Natural killer cell (primary cell): ENCODE results near the gene OR4C16. TPM values are rescaled to one million over a fixed set of nuclear protein-coding genes. Genes with fewer than 3 reads are reported as not detected.

Experiments used
- ATAC-seq, 3 donors: fragments of 150-1000 bp in 2 of 3; fragments of 200-7000 bp in 1 of 3; cut with Tn5 transposase; 1 replicate in 1 of 3; 2 replicates in 2 of 3; pipeline ENCODE4 v1.10.0; 2021; ENCODE audit warnings: mild to moderate bottlenecking in 2 of 3, moderate library complexity in 2 of 3
- DNase-seq, 2 donors: peaks; one replicate each; pipeline versions ENCODE4 v3.0.0 to v3.0.0-alpha.2; 2013 to 2021; ENCODE audit warnings: mixed read lengths in 1 of 2
- H3K27ac ChIP-seq: one replicate; pipeline ENCODE4 v1.5.1; 2013; ENCODE audit warnings: mild to moderate bottlenecking, low read length
- H3K27me3 ChIP-seq: one replicate; pipeline ENCODE4 v1.6.1; 2013; ENCODE audit warnings: low read length; ENCODE audit not compliant: control insufficient read depth, insufficient read depth
- H3K36me3 ChIP-seq: one replicate; pipeline ENCODE4 v1.6.1; 2013; ENCODE audit warnings: low read length; ENCODE audit not compliant: control insufficient read depth, insufficient read depth
- H3K4me1 ChIP-seq: one replicate; pipeline ENCODE4 v1.6.1; 2013; ENCODE audit warnings: low read length; ENCODE audit not compliant: control insufficient read depth, insufficient read depth
- H3K4me3 ChIP-seq: one replicate; pipeline ENCODE4 v1.5.1; 2013; ENCODE audit warnings: low read length
- H3K9me3 ChIP-seq: one replicate; pipeline ENCODE4 v1.6.1; 2013; ENCODE audit warnings: low read length; ENCODE audit not compliant: control insufficient read depth, insufficient read depth
- H3K27ac Mint-ChIP-seq, 2 donors: one replicate each; pipeline ENCODE4 v1.8.0; 2022; ENCODE audit warnings: mild to moderate bottlenecking in 2 of 2, mixed read lengths in 2 of 2, moderate library complexity in 1 of 2
- H3K27me3 Mint-ChIP-seq, 2 donors: one replicate each; pipeline ENCODE4 v1.8.0; 2022; ENCODE audit warnings: low read depth in 2 of 2, mixed read lengths in 2 of 2
- H3K36me3 Mint-ChIP-seq: one replicate; pipeline ENCODE4 v1.8.0; 2022; ENCODE audit warnings: mixed read lengths
- H3K4me1 Mint-ChIP-seq, 2 donors: one replicate each; pipeline ENCODE4 v1.8.0; 2022; ENCODE audit warnings: mixed read lengths in 2 of 2
- H3K4me3 Mint-ChIP-seq: one replicate; pipeline ENCODE4 v1.8.0; 2022; ENCODE audit warnings: mild to moderate bottlenecking, moderate library complexity, mixed read lengths
- H3K9me3 Mint-ChIP-seq, 2 donors: one replicate each; pipeline ENCODE4 v1.8.0; 2022; ENCODE audit warnings: mixed read lengths in 2 of 2
- CTCF ChIP-seq: fragments of 200-600 bp; IDR thresholded peaks from one replicate; pipeline ENCODE4 v1.8.0; 2022; ENCODE audit warnings: antibody characterized with exemption
- WGBS: methylation state at CpG from one replicate; pipeline ENCODE4 v1.1.7; 2013; ENCODE audit warnings: missing lambda C conversion rate; ENCODE audit not compliant: insufficient coverage; 5-methylcytosine and 5-hydroxymethylcytosine counted together
- intact Hi-C: fragments of 100-400 bp; cut with micrococcal nuclease; formaldehyde crosslinking; loops from one replicate; pipeline ENCODE4 v1.14.2; 2022
- total RNA-seq, 4 donors: library from RNA; stranded (reverse); fragments of 120-200 nt in 1 of 4; gene quantifications; one replicate each; pipeline versions ENCODE4 v1.2.3 to v1.2.4, GENCODE V29; 2013 to 2022

The OR4C16 gene
- total RNA-seq, result not detected
- total RNA-seq (2013), result not detected

- peaks cover 14% of the 10 kb centered on the region for H3K36me3 Mint-ChIP-seq
- Histone ChIP-seq H3K27ac (no peak within 1 kb of the TSS), H3K36me3 (no peaks in the 10 kb centered on the region), H3K4me3 (no peak within 1 kb of the TSS), H3K9me3 (peaks cover 4% of the 10 kb centered on the region), H3K27me3 (no peaks in the 10 kb centered on the region), H3K4me1 (no peaks in the 10 kb centered on the region)
- no peak within 1 kb of the TSS for H3K27ac Mint-ChIP-seq
- DNase-seq (no peak), ATAC-seq (no peak)
- no peak for TF ChIP-seq CTCF
- H3K9me3 Mint-ChIP-seq, result peaks cover 12 to 24% of the 10 kb centered on the region in 2 donors
- intact Hi-C loops, result no loop called here
- H3K27me3 Mint-ChIP-seq, result no peaks in the 10 kb centered on the region
- H3K4me1 Mint-ChIP-seq, result no peaks in the 10 kb centered on the region
- no CpG with 5 or more reads among the region's 3 CpGs for WGBS
- H3K4me3 Mint-ChIP-seq, result no peak within 1 kb of the TSS
Measured at GRCh38 chr11:55571828-55572227, at the start of gene OR4C16. OR4C16 (plus strand) TSS chr11:55572128; CDS start chr11:55572128, 0 bp downstream.

- Mint-ChIP-seq H3K4me1 (no peaks in the 10 kb centered on the region), H3K4me3 (no peak within 1 kb of the TSS), H3K36me3 (peaks cover 11% of the 10 kb centered on the region), H3K27ac (no peak within 1 kb of the TSS), H3K9me3 (peaks cover 16 to 22% of the 10 kb centered on the region in 2 donors), H3K27me3 (no peaks in the 10 kb centered on the region)
- TF ChIP-seq CTCF, result no peak
- intact Hi-C loops, result no loop called here
- Histone ChIP-seq H3K27me3 (no peaks in the 10 kb centered on the region), H3K36me3 (no peaks in the 10 kb centered on the region), H3K4me3 (no peak within 1 kb of the TSS), H3K27ac (no peak within 1 kb of the TSS), H3K4me1 (no peaks in the 10 kb centered on the region), H3K9me3 (peaks cover 22% of the 10 kb centered on the region)
- DNase-seq (no peak), ATAC-seq (no peak)
Measured at GRCh38 chr11:55554169-55554568, 17.8 kb upstream of the OR4C16 start, which contains the start of gene OR4C15. OR4C15 (plus strand) TSS chr11:55554469; CDS start chr11:55554469, 0 bp downstream.

GRCh38 chr11:55572548-55572947 lies 620 bp downstream of the OR4C16 start:
- Histone ChIP-seq H3K27ac (no peak overlapping the region), H3K9me3 (peaks cover 10% of the 10 kb centered on the region), H3K4me3 (no peak overlapping the region), H3K36me3 (no peaks in the 10 kb centered on the region), H3K27me3 (no peaks in the 10 kb centered on the region), H3K4me1 (no peaks in the 10 kb centered on the region)
- no CpG with 5 or more reads among the region's 1 CpG for WGBS
- intact Hi-C loops, result no loop called here
- ATAC-seq, result no peak
- DNase-seq, result no peak
- H3K27me3 Mint-ChIP-seq, result no peaks in the 10 kb centered on the region
- peaks cover 12 to 24% of the 10 kb centered on the region in 2 donors for H3K9me3 Mint-ChIP-seq
- no peak for TF ChIP-seq CTCF
- no peaks in the 10 kb centered on the region for H3K4me1 Mint-ChIP-seq
- no peak overlapping the region for H3K4me3 Mint-ChIP-seq
- no peak overlapping the region for H3K27ac Mint-ChIP-seq
- peaks cover 14% of the 10 kb centered on the region for H3K36me3 Mint-ChIP-seq

- peaks cover 10% of the 10 kb centered on the region for H3K9me3 ChIP-seq
- no peak within 1 kb of the TSS for H3K27ac Mint-ChIP-seq
- H3K4me3 Mint-ChIP-seq, result no peak within 1 kb of the TSS
- no CpG with 5 or more reads among the region's 2 CpGs for WGBS
- H3K36me3 ChIP-seq, result no peaks in the 10 kb centered on the region
- intact Hi-C loops, result no loop called here
- no peak for DNase-seq
- no peak within 1 kb of the TSS for H3K27ac ChIP-seq
- H3K4me1 Mint-ChIP-seq, result no peaks in the 10 kb centered on the region
- H3K27me3 Mint-ChIP-seq, result no peaks in the 10 kb centered on the region
- no peaks in the 10 kb centered on the region for H3K36me3 Mint-ChIP-seq
- H3K4me3 ChIP-seq, result no peak within 1 kb of the TSS
- no peaks in the 10 kb centered on the region for H3K27me3 ChIP-seq
- TF ChIP-seq CTCF, result no peak
- peaks cover 4 to 22% of the 10 kb centered on the region in 2 donors for H3K9me3 Mint-ChIP-seq
- H3K4me1 ChIP-seq, result no peaks in the 10 kb centered on the region
- ATAC-seq, result no peak
Measured at GRCh38 chr11:55607545-55607944, 35.6 kb downstream of the OR4C16 start, which contains the start of gene OR4C11. OR4C11 (minus strand) TSS chr11:55607645; CDS start chr11:55604373, 3,272 bp downstream.
